GM12878 (cell line): ENCODE measurements around the gene NDEL1. TPM values are rescaled to one million over a fixed set of nuclear protein-coding genes. Genes with fewer than 3 reads are reported as not detected.

ENCODE experiments used
- ATAC-seq: fragments of 200-7000 bp; cut with Tn5 transposase; 3 replicates; pipeline ENCODE4 v1.9.1; 2020; ENCODE audit warnings: mild to moderate bottlenecking, moderate library complexity
- BruUV-seq: library from RNA; stranded (reverse); fragments of 400-500 nt; replicated peaks from 2 replicates; lab custom pipeline; 2021; lab: Mats Ljungman, UMichigan
- CTCF ChIA-PET: fragments of 300-600 bp; sonication (Branson Sonifier 250); formaldehyde crosslinking; extraction: SDS; loops from one replicate; lab custom pipeline; 2021; ENCODE audit warnings: inconsistent platforms; lab: Yijun Ruan, JAX
- POLR2A ChIA-PET: fragments of 350-600 bp; formaldehyde crosslinking; extraction: SDS; loops from one replicate; lab custom pipeline; 2021; ENCODE audit warnings: inconsistent platforms; lab: Charles Lee
- RAD21 ChIA-PET: fragments of 300-600 bp; sonication (Branson Sonifier 250); formaldehyde crosslinking; loops from one replicate; lab custom pipeline; 2023; ENCODE audit warnings: antibody characterized with exemption; ENCODE audit not compliant: unreplicated experiment; lab: Charles Lee
- SMC1A ChIA-PET: fragments of 300-600 bp; sonication (Branson Sonifier 250); formaldehyde crosslinking; loops from one replicate; lab custom pipeline; 2023; ENCODE audit not compliant: unreplicated experiment, uncharacterized antibody; lab: Charles Lee
- DNase-seq: peaks from one replicate; pipeline ENCODE4 v3.0.0-alpha.2; 2011; ENCODE audit warnings: low read depth, low spot score
- FAIRE-seq: peaks from 3 replicates; lab custom pipeline; 2011; peaks lifted over from hg19 to GRCh38; lab: Jason Lieb, UNC
- H2AFZ ChIP-seq: 2 replicates; pipeline ENCODE4 v1.6.0; 2011; ENCODE audit warnings: low read depth, low read length, control low read depth; ENCODE audit not compliant: control insufficient read depth
- H3K27ac ChIP-seq: 2 replicates; pipeline ENCODE4 v1.5.1; 2011; ENCODE audit warnings: control low read depth; ENCODE audit not compliant: control insufficient read depth, insufficient read depth
- H3K27me3 ChIP-seq, 2 experiments: replicated peaks in 1 of 2; 2 replicates each; pipeline versions ENCODE4 v1.6.0 to v1.6.1; 2011; ENCODE audit warnings: low read length in 1 of 2; ENCODE audit not compliant: control insufficient read depth in 2 of 2, insufficient read depth in 2 of 2
- H3K36me3 ChIP-seq, 2 experiments: 2 replicates each; pipeline ENCODE4 v1.5.1; 2011; ENCODE audit warnings: low read length in 1 of 2; ENCODE audit not compliant: control insufficient read depth in 2 of 2, insufficient read depth in 2 of 2
- H3K4me1 ChIP-seq: 2 replicates; pipeline ENCODE4 v1.6.1; 2011; ENCODE audit warnings: mild to moderate bottlenecking, low read length, moderate library complexity, mixed read lengths; ENCODE audit not compliant: control insufficient read depth, insufficient read depth
- H3K4me2 ChIP-seq: 2 replicates; pipeline ENCODE4 v1.6.0; 2011; ENCODE audit warnings: control low read depth; ENCODE audit not compliant: control insufficient read depth, insufficient read depth
- H3K4me3 ChIP-seq: fragments of 200-600 bp; sonication (generic); 2 replicates; pipeline ENCODE4 v1.5.1; 2016
- H3K79me2 ChIP-seq: 2 replicates; pipeline ENCODE4 v1.6.0; 2011; ENCODE audit warnings: low read length; ENCODE audit not compliant: control insufficient read depth, insufficient read depth
- H3K9ac ChIP-seq: 2 replicates; pipeline ENCODE4 v1.8.0; 2011; ENCODE audit warnings: low read length, control low read depth, mixed read lengths; ENCODE audit not compliant: control insufficient read depth, insufficient read depth
- H3K9me3 ChIP-seq: replicated peaks from 3 replicates; pipeline ENCODE4 v1.5.1; 2011; ENCODE audit warnings: mild to moderate bottlenecking, low read length; ENCODE audit not compliant: control insufficient read depth, insufficient read depth
- H4K20me1 ChIP-seq: 2 replicates; pipeline ENCODE4 v1.6.0; 2011; ENCODE audit not compliant: control insufficient read depth, insufficient read depth
- JUND ChIP-seq: IDR thresholded peaks from 2 replicates; pipeline ENCODE4 v1.6.1; 2012; ENCODE audit warnings: low read depth, mild to moderate bottlenecking, low read length, improper control_type of control experiment, moderate library complexity
- RB1 ChIP-seq: fragments of 450-650 bp; formaldehyde crosslinking; IDR thresholded peaks from 2 replicates; pipeline ENCODE4 v1.6.1; 2017; ENCODE audit warnings: mild to moderate bottlenecking, borderline replicate concordance
- RBBP5 ChIP-seq: fragments of 200-600 bp; sonication (generic); conservative IDR thresholded peaks from 2 replicates; pipeline ENCODE4 v1.6.1; 2016
- SMAD5 ChIP-seq: IDR thresholded peaks from 2 replicates; pipeline ENCODE4 v1.6.1; 2016; ENCODE audit warnings: antibody characterized with exemption, low read depth
- SMC3 ChIP-seq: IDR thresholded peaks from 2 replicates; pipeline ENCODE4 v1.6.1; 2011; ENCODE audit warnings: low read length, improper control_type of control experiment, borderline replicate concordance
- STAT3 ChIP-seq: IDR thresholded peaks from 2 replicates; pipeline ENCODE4 v1.6.1; 2011; ENCODE audit warnings: low read depth, low read length, improper control_type of control experiment
- USF2 ChIP-seq: IDR thresholded peaks from 2 replicates; pipeline ENCODE4 v1.6.1; 2011; ENCODE audit warnings: low read depth, low read length, improper control_type of control experiment, borderline replicate concordance
- ZBTB11 ChIP-seq: fragments of 450-650 bp; formaldehyde crosslinking; IDR thresholded peaks from 2 replicates; pipeline ENCODE4 v1.5.0; 2022; ENCODE audit warnings: mild to moderate bottlenecking, missing genetic modification characterization
- WGBS: methylation state at CpG from one replicate; pipeline ENCODE4 v1.1.6; 2016; ENCODE audit warnings: low lambda C conversion rate; ENCODE audit not compliant: insufficient replicate concordance, insufficient coverage; ENCODE audit errors: missing lambda C conversion rate; 5-methylcytosine and 5-hydroxymethylcytosine counted together
- in situ Hi-C: fragments of 300-500 bp; cut with MboI; formaldehyde crosslinking; loops from 9 replicates; pipeline ENCODE4 v1.14.3; 2018; ENCODE audit warnings: mixed read lengths
- intact Hi-C: fragments of 100-400 bp; cut with micrococcal nuclease; formaldehyde crosslinking; loops from one replicate; pipeline ENCODE4 v1.14.2; 2022; ENCODE audit not compliant: unreplicated experiment
- polyA plus RNA-seq, 11 experiments: library from polyadenylated mRNA; depleted of rRNA in 4 of 11; unstranded in 6 of 11; stranded (reverse) in 5 of 11; fragments of >200 nt; fragmentation: Nextera tagmentation in 4 of 11; fragmentation: Illumina TruSeq in 1 of 11; extraction: Ambion mirVana in 4 of 11; extraction: Trizol in 1 of 11; gene quantifications; 1 replicate in 1 of 11; 2 replicates in 10 of 11; pipeline versions ENCODE4 v1.2.1 to v1.2.3, GENCODE V29; 2011 to 2016; ENCODE audit warnings: inconsistent platforms in 2 of 11, missing spikeins in 2 of 11, low read depth in 1 of 11
- total RNA-seq, 4 experiments: library from RNA; depleted of rRNA in 3 of 4; stranded (reverse); fragments of >200 nt in 3 of 4; fragmentation: Illumina TruSeq in 1 of 4; extraction: Trizol in 1 of 4; gene quantifications; 2 replicates each; pipeline versions ENCODE4 v1.2.1 to v1.2.3, GENCODE V29; 2013 to 2021

NDEL1 gene
- total and polyA plus RNA-seq, 10 of the 15 experiments (the other 5 are each of a cell fraction or from before 2014, with no cell fraction given) = 0.72 to 41.5 (median 29.9) TPM

DNA sequence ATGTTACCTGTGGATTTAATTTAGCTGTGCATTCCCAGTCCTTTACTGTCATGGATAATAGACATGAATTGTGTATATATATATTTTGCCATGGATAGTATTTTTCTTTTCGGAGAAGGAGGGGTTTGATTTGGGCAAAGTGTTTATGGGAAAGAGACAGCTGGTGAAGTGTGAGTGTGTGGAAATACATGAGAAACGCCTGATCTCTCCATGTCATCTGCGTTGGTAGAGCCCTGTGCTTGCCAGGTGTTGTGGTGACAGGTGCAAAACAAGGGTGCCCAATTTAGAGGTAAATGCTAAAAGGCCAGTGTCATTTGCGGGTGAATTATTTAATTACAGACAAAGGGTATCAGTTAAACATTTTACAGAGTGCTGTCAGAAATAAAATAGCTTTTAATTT, 23.4 kb downstream of the NDEL1 start:
- DNase-seq = no peak
- ChIA-PET CTCF (no interaction called here), RAD21 (no interaction called here)
- WGBS = 97% methylated on average over 4 of the region's 4 CpGs
- intact Hi-C loops = no loop called here
- Histone ChIP-seq H3K4me2 (no peak overlapping the region), H3K27ac (no peak overlapping the region), H4K20me1 (no peaks in the 10 kb centered on the region), H3K4me1 (no peaks in the 10 kb centered on the region), H3K4me3 (no peak overlapping the region)
- TF ChIP-seq RB1 (no peak), ZBTB11 (no peak), STAT3 (no peak), RBBP5 (no peak), JUND (no peak), SMC3 (no peak), USF2 (no peak), SMAD5 (no peak)
- TF ChIP-seq, all 136 proteins: peak for 0
- ATAC-seq = no peak
- no peak overlapping the region for H2AFZ ChIP-seq
- H3K27me3 ChIP-seq = no peaks in the 10 kb centered on the region
- H3K36me3 ChIP-seq = peaks cover 10 to 36% of the 10 kb centered on the region in 2 experiments
- H3K79me2 ChIP-seq = no peaks in the 10 kb centered on the region; the same call in 1 of the 2 replicates
- no TSS peak for BruUV-seq
- H3K9ac ChIP-seq = no peak overlapping the region
- ChIA-PET POLR2A (no interaction called here), SMC1A (interaction anchor here (0.9 kb wide), 1 partner anchor 65 kb away, joined by 3 read pairs; no protein-coding TSS in a partner anchor)
- H3K9me3 ChIP-seq = no peaks in the 10 kb centered on the region
- in situ Hi-C loops = no loop called here
- FAIRE-seq = no peak
